Activated CD8-positive, alpha-beta memory T cell treated with anti-CD3 and anti-CD28 coated beads, Interleukin-2, amount 50 U/mL, for 48 hours (primary cell): ENCODE results near the gene SDK2.
"Not testable (repeated sequence)": the region's sequence is repeated elsewhere in the genome, so short reads cannot be mapped to it uniquely, and the experiment has no call there.

Source experiments
- DNase-seq: peaks from one replicate; pipeline ENCODE4 v3.0.0-alpha.2; 2020

Gene SDK2

GRCh38 chr17:73311428-73311780 is 332.8 kb downstream of the SDK2 start:
- no peak for DNase-seq

GRCh38 chr17:73309727-73310596 is 334.3 kb downstream of the SDK2 start:
- DNase-seq: no peak

- DNase-seq: not testable (repeated sequence)
Measured at GRCh38 chr17:73308959-73309358, 335.3 kb downstream of the SDK2 start.

DNA sequence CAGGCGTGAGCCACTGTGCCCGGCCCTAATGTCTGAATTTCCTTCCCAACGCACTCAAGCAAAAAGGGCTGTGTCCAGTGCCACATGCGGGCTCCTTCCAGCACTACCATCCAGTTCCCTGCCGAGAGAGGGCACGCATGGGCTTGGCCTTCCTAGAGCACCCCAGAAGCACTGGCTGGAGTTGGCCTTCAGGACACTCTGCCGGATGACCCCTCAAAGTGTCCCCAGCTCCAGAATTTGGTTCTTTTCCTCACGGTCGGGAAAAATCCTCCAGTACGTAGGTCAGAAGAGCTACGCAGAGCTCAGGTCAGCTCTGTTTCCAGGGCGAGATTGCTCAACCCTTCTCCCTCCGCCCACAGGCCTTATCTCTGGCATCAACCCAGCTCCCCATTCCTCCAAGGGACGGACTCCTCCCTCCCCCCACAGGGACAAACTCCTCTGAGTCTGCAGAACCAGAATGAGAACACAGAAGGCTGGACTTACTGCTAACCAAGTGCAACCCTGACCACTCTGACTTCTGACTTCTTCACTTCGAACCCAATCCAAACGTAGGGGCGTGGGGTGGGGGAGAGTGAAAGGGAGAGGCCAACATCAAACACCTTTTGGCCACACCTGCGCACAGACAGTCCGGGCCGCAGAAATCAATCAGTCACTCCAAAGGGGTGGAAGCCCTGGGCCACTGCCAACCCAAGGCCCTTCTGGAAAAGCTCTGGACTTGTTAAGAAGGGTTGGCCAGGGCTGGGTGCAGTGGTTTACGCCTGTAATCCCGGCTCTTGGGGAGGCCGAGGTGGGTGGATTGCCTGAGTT is 336.0 kb downstream of the SDK2 start:
- no peak for DNase-seq

DNA sequence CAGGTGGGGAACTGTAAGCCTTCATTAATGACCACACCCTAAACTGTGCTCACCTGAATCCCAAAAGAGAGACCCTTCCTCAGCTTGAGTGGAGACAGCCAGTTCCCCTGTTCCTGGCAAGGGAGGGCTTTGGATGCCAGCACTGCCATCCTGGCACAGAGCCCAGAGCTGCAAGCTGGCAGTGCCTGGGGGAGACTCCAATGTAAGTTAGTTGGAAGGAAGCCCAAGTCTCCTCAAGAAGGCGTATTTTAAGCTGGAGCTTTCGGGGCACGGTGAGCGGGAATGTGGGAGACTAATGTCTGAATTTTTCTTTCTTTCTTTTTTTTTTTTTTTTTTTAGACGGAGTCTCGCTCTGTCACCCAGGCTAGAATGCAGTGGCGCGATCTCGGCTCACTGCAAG is 337.1 kb downstream of the SDK2 start:
- DNase-seq: no peak

- DNase-seq: no peak
Measured at GRCh38 chr17:73305845-73306836, 338.1 kb downstream of the SDK2 start.

GRCh38 chr17:73304971-73305812 is 339.1 kb downstream of the SDK2 start:
- DNase-seq: no peak

DNA sequence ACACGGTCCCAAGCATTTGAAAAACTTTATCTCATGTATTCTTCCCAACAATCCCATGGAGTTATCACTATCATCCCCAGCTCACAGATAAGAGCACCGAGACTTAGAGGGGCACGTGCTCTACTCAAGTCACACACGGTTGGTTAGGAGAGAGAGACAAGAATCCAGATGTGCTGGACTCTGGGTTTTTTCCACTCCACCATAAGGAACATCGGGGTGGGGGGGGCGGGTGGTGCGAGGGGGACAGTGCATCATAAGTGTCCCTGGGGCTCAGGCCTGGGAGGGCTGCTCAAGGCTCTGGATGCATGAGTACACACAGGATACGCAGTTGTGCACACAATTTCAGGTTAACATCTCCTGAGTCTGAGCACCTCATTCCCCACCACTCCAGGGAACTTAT is 339.8 kb downstream of the SDK2 start:
- DNase-seq: no peak

- no peak for DNase-seq
Measured at GRCh38 chr17:73302189-73302588, 342.1 kb downstream of the SDK2 start.

DNA sequence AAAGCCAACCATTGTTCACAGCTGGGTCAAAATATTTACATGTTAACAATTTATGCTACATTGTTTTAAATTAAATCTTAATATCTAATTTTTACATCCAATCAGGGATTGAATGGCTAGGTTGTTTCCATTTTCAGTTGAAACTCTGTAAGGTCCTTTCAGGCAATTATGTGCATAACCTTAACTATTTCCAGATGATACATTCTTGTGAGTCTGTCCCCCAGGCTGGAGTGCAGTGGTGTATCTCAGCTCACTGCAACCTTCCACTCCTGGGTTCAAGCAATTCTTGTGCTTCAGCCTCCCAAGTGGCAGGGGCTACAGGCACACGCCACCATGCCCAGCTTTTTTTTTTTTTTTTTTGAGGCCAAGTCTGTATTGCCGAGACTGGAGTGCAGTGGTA is 342.9 kb downstream of the SDK2 start:
- DNase-seq: no peak

DNA sequence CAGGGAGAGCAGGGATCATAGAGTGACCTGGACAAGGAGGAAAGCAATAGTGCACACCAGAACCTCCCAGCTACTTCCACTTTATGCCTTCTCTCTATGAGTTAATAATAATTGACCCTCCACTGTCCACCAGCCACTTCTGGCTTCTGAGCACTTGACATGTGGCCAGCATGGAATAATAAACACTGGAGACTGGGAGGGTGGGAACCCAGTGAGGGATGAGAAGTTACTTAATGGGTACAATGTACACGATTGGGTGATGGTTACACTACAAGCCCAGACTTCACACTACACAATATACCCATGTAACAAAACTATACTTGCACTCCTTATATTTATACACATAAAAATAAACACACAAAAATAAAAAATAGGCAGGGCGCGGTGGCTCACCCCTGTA is 343.9 kb downstream of the SDK2 start:
- no peak for DNase-seq

- no peak for DNase-seq
Measured at GRCh38 chr17:73297934-73298861, 346.0 kb downstream of the SDK2 start.

- no peak for DNase-seq
Measured at GRCh38 chr17:73293480-73293911, 350.7 kb downstream of the SDK2 start.

DNA sequence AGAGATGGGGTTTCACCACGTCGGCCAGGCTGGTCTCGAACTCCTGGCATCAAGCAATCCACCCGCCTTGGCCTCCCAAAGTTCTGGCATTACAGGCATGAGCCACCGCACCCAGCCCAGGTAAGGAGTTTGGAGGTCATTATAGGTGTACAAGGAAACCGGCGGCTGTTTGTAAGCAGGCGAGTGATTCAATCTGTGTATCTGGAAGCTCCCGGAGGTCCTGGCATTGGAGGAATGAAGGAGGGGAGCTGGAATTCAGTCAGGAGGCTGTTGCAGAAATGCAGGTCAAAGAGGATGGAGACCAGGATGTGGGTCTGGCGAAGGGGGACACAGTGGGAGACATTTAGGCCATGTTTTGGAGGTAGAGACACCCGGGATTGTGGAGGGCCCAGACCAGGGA is 351.2 kb downstream of the SDK2 start:
- no peak for DNase-seq

DNA sequence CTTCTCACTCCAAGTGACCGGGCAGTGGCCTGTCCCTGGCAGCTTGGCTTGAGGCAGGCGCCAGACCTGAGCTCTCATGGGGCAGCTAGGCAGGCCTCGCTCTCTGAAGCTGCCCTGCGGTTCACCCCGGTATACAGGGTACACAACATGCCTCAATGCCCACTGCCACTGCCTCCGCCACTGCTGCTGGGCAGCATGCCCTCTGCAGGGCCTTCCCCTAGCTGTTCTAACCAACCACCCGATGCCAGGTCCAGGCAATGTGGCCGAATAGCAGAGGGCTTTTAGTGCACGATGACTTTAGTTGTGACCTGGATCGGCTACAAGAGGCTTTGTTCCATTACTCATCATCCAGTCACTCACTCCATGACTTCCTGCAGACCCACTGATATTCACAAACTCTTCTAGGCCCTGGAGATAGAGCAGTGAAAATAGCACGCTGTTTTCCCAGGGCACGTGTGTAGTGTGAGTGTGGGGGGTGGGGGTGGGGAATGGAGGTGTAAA is 352.2 kb downstream of the SDK2 start:
- DNase-seq: no peak

GRCh38 chr17:73291260-73291801 is 352.9 kb downstream of the SDK2 start:
- no peak for DNase-seq

DNA sequence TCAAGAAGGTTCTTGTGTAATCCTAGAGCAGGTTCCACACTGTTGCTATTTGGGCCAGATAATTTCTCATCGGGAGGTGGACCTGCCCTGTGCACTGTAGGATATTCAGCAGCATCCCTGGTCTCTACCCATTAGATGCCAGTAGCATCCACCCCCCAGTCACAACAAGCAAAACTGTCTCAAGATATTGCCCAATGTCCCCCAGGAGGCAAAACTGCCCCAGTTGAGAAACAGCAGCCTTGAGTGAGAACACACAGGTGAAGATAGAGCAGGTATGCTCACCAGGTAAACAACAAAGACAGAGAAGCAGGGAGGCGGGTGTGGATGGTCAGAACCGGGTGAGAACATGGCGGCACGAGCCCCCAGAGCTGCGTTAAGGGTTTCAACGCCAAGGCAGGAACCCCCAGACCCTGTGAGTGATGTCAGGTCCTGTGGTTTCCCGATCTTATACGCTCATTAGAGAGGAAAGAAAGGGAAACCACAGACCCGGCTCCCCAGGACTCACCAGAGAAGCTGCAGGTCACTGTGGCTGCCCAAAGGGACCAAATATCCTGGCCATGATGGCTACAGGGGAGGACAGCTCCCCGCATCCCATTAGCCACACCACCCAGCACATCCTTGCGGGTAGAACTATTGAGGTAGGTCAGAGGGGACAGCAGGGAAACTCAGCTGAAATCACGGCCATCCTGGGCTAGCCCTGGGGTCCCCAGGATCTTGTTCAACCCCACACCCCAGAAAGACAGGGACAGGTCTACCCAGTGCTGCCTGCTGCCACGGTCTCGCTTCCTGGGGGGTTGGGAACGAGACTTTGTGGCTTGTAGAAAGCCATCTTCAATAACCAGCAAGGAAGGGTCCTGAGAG is 353.6 kb downstream of the SDK2 start:
- no peak for DNase-seq

DNA sequence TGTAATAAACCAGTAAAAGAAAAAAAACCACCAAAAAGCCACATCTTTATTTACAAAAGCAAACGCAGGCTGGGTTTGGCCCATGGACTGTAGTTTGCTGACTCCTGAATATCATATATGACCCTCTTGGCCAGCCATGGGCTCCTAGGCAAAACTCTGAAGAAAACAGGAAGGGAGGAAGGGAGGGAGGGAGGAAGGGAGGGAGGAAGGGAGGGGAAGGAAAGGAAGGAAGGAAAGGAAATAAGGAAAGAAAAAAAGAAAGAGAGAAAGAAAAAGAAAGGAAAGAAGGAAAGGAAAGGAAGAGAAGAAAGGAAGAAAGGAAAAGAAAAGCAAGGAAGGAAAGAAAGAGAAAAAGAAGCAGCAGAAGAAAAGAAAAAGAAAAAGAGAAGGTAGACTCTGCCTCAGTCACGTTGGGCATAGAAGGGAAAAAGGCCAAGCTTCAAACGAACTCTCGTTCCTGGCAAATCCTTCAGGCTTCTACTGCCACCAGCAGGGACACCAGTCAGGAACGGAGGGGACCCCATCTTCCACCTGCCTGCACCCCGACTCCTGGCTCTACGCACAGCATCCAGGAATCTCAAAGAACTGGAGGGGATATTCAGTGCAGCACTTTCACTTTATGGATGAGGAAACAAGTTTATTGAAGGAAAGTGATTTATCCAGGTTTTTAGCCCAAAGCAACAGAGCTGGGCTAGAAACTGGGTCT is 354.5 kb downstream of the SDK2 start:
- DNase-seq: no peak
